Activated CD4-positive, alpha-beta T cell treated with anti-CD3 and anti-CD28 coated beads, Interleukin-2, amount 10 ng/mL, durations not matched to agents 24 days and 14 days (primary cell): ENCODE results near the gene TAS2R16. TPM values are rescaled to one million over a fixed set of nuclear protein-coding genes. Genes with fewer than 3 reads are reported as not detected.
"Not testable (repeated sequence)": the region's sequence is repeated elsewhere in the genome, so short reads cannot be mapped to it uniquely, and the experiment has no call there.

Experiments
- DNase-seq: peaks from one replicate; pipeline ENCODE4 v3.0.0; 2022
- H3K27ac Mint-ChIP-seq: one replicate; pipeline ENCODE4 v1.8.0; 2022; ENCODE audit warnings: mild to moderate bottlenecking, mixed read lengths
- H3K27me3 Mint-ChIP-seq: one replicate; pipeline ENCODE4 v1.8.0; 2022; ENCODE audit warnings: mixed read lengths
- H3K36me3 Mint-ChIP-seq: one replicate; pipeline ENCODE4 v1.8.0; 2022; ENCODE audit warnings: low read depth, mild to moderate bottlenecking, mixed read lengths
- H3K4me1 Mint-ChIP-seq: one replicate; pipeline ENCODE4 v1.8.0; 2021; ENCODE audit warnings: mixed read lengths
- H3K4me3 Mint-ChIP-seq: one replicate; pipeline ENCODE4 v1.8.0; 2022; ENCODE audit warnings: mild to moderate bottlenecking, moderate library complexity, mixed read lengths
- H3K9me3 Mint-ChIP-seq: one replicate; pipeline ENCODE4 v1.8.0; 2021; ENCODE audit warnings: mixed read lengths
- intact Hi-C: fragments of 100-400 bp; cut with micrococcal nuclease; formaldehyde crosslinking; loops from one replicate; pipeline ENCODE4 v1.15.1; 2023
- total RNA-seq: library from RNA; stranded (reverse); gene quantifications from 2 replicates; pipeline ENCODE4 v1.2.3, GENCODE V29; 2022

Gene TAS2R16
- total RNA-seq, 1 donor from 2014 or later, result not detected

- Mint-ChIP-seq H3K4me3 (no peak overlapping the region), H3K9me3 (no peaks in the 10 kb centered on the region), H3K36me3 (no peaks in the 10 kb centered on the region), H3K4me1 (no peaks in the 10 kb centered on the region), H3K27me3 (no peaks in the 10 kb centered on the region), H3K27ac (no peak overlapping the region)
- intact Hi-C loops, result no loop called here
- DNase-seq, result no peak
These were observed 8.1 kb upstream of the TAS2R16 start for GRCh38 chr7:123003539-123004126.

GRCh38 chr7:122989577-122989976, 5.9 kb downstream of the TAS2R16 start:
- intact Hi-C loops, result no loop called here
- Mint-ChIP-seq H3K4me1 (no peaks in the 10 kb centered on the region), H3K27ac (no peak overlapping the region), H3K9me3 (no peaks in the 10 kb centered on the region), H3K27me3 (no peaks in the 10 kb centered on the region), H3K4me3 (no peak overlapping the region), H3K36me3 (no peaks in the 10 kb centered on the region)
- no peak for DNase-seq

GRCh38 chr7:122989041-122989440, 6.5 kb downstream of the TAS2R16 start:
- Mint-ChIP-seq H3K4me3 (no peak overlapping the region), H3K4me1 (no peaks in the 10 kb centered on the region), H3K27me3 (no peaks in the 10 kb centered on the region), H3K36me3 (no peaks in the 10 kb centered on the region), H3K27ac (no peak overlapping the region), H3K9me3 (no peaks in the 10 kb centered on the region)
- DNase-seq, result no peak
- intact Hi-C loops, result no loop called here

GRCh38 chr7:122988333-122988732, 7.2 kb downstream of the TAS2R16 start:
- H3K4me3 Mint-ChIP-seq, result no peak overlapping the region
- no peaks in the 10 kb centered on the region for H3K27me3 Mint-ChIP-seq

GRCh38 chr7:122987463-122987862, 8.0 kb downstream of the TAS2R16 start:
- H3K27me3 Mint-ChIP-seq, result no peaks in the 10 kb centered on the region
- H3K36me3 Mint-ChIP-seq, result no peaks in the 10 kb centered on the region
- H3K4me1 Mint-ChIP-seq, result no peaks in the 10 kb centered on the region
- no peak overlapping the region for H3K27ac Mint-ChIP-seq
- no peak overlapping the region for H3K4me3 Mint-ChIP-seq
- intact Hi-C loops, result no loop called here
- DNase-seq, result no peak
- H3K9me3 Mint-ChIP-seq, result no peaks in the 10 kb centered on the region

More at GRCh38 chr7:122988333-122988732, 7.2 kb downstream of the TAS2R16 start:
- no peak overlapping the region for H3K27ac Mint-ChIP-seq
- H3K4me1 Mint-ChIP-seq, result no peaks in the 10 kb centered on the region
- DNase-seq, result no peak
- H3K36me3 Mint-ChIP-seq, result no peaks in the 10 kb centered on the region
- H3K9me3 Mint-ChIP-seq, result no peaks in the 10 kb centered on the region
- intact Hi-C loops, result no loop called here

- intact Hi-C loops, result no loop called here
- no peak for DNase-seq
- no peaks in the 10 kb centered on the region for H3K27me3 Mint-ChIP-seq
These were observed 11.5 kb downstream of the TAS2R16 start for GRCh38 chr7:122984021-122984420.

GRCh38 chr7:122983261-122983660, 12.2 kb downstream of the TAS2R16 start:
- H3K4me3 Mint-ChIP-seq, result no peak overlapping the region
- intact Hi-C loops, result no loop called here

More at GRCh38 chr7:122984021-122984420, 11.5 kb downstream of the TAS2R16 start:
- Mint-ChIP-seq H3K27ac (no peak overlapping the region), H3K4me1 (no peaks in the 10 kb centered on the region), H3K9me3 (no peaks in the 10 kb centered on the region), H3K4me3 (no peak overlapping the region), H3K36me3 (no peaks in the 10 kb centered on the region)

GRCh38 chr7:122975341-122975740, 20.2 kb downstream of the TAS2R16 start:
- Mint-ChIP-seq H3K9me3 (no peaks in the 10 kb centered on the region), H3K36me3 (no peaks in the 10 kb centered on the region), H3K27me3 (no peaks in the 10 kb centered on the region), H3K27ac (no peak overlapping the region), H3K4me1 (no peaks in the 10 kb centered on the region), H3K4me3 (no peak overlapping the region)
- intact Hi-C loops, result no loop called here
- DNase-seq, result no peak

More at GRCh38 chr7:122983261-122983660, 12.2 kb downstream of the TAS2R16 start:
- no peak for DNase-seq
- Mint-ChIP-seq H3K27ac (no peak overlapping the region), H3K36me3 (no peaks in the 10 kb centered on the region), H3K9me3 (no peaks in the 10 kb centered on the region), H3K4me1 (no peaks in the 10 kb centered on the region), H3K27me3 (no peaks in the 10 kb centered on the region)

- no peak for DNase-seq
- H3K9me3 Mint-ChIP-seq, result no peaks in the 10 kb centered on the region
- no peak overlapping the region for H3K27ac Mint-ChIP-seq
- no peaks in the 10 kb centered on the region for H3K36me3 Mint-ChIP-seq
- intact Hi-C loops, result no loop called here
- H3K4me3 Mint-ChIP-seq, result no peak overlapping the region
- H3K27me3 Mint-ChIP-seq, result no peaks in the 10 kb centered on the region
- no peaks in the 10 kb centered on the region for H3K4me1 Mint-ChIP-seq
These were observed 21.3 kb downstream of the TAS2R16 start for GRCh38 chr7:122974229-122974628.

GRCh38 chr7:122972056-122972455, 23.4 kb downstream of the TAS2R16 start:
- intact Hi-C loops, result no loop called here
- no peak overlapping the region for H3K4me3 Mint-ChIP-seq
- H3K36me3 Mint-ChIP-seq, result no peaks in the 10 kb centered on the region
- no peak for DNase-seq
- H3K27ac Mint-ChIP-seq, result no peak overlapping the region
- no peaks in the 10 kb centered on the region for H3K4me1 Mint-ChIP-seq
- no peaks in the 10 kb centered on the region for H3K9me3 Mint-ChIP-seq
- no peaks in the 10 kb centered on the region for H3K27me3 Mint-ChIP-seq

GRCh38 chr7:122970740-122971725, 24.5 kb downstream of the TAS2R16 start:
- no peak for DNase-seq
- Mint-ChIP-seq H3K36me3 (no peaks in the 10 kb centered on the region), H3K27ac (no peak overlapping the region), H3K9me3 (no peaks in the 10 kb centered on the region), H3K4me3 (no peak overlapping the region), H3K27me3 (no peaks in the 10 kb centered on the region), H3K4me1 (no peaks in the 10 kb centered on the region)
- intact Hi-C loops, result no loop called here

- Mint-ChIP-seq H3K4me1 (no peaks in the 10 kb centered on the region), H3K36me3 (no peaks in the 10 kb centered on the region), H3K27ac (no peak overlapping the region), H3K27me3 (no peaks in the 10 kb centered on the region), H3K9me3 (no peaks in the 10 kb centered on the region), H3K4me3 (no peak overlapping the region)
- DNase-seq, result no peak
- intact Hi-C loops, result no loop called here
These were observed 27.1 kb downstream of the TAS2R16 start for GRCh38 chr7:122968389-122968788.

GRCh38 chr7:122965306-122965705, 30.2 kb downstream of the TAS2R16 start:
- no peak for DNase-seq
- no peaks in the 10 kb centered on the region for H3K36me3 Mint-ChIP-seq
- no peaks in the 10 kb centered on the region for H3K4me1 Mint-ChIP-seq
- no peaks in the 10 kb centered on the region for H3K27me3 Mint-ChIP-seq
- no peak overlapping the region for H3K27ac Mint-ChIP-seq
- intact Hi-C loops, result no loop called here
- H3K4me3 Mint-ChIP-seq, result no peak overlapping the region
- H3K9me3 Mint-ChIP-seq, result no peaks in the 10 kb centered on the region

- H3K27me3 Mint-ChIP-seq, DNase-seq, H3K4me1 Mint-ChIP-seq, H3K36me3 Mint-ChIP-seq, H3K27ac Mint-ChIP-seq, H3K9me3 Mint-ChIP-seq, intact Hi-C loops, H3K4me3 Mint-ChIP-seq: not testable (repeated sequence)
These were observed 41.8 kb downstream of the TAS2R16 start for GRCh38 chr7:122953678-122954077.
